GM12892 (cell line): Measurements from ENCODE around the gene PRL.

Experiments used
- POLR2A ChIP-seq: IDR thresholded peaks from 2 replicates; pipeline ENCODE4 v1.6.1; 2011; ENCODE audit warnings: low read depth, low read length, control low read depth
- POLR2AphosphoS5 ChIP-seq: IDR thresholded peaks from 2 replicates; pipeline ENCODE4 v1.6.1; 2011; ENCODE audit warnings: low read depth, low read length, control low read depth
- TAF1 ChIP-seq: IDR thresholded peaks from 2 replicates; pipeline ENCODE4 v1.6.1; 2011; ENCODE audit warnings: low read depth, mild to moderate bottlenecking, control low read depth, low read length, borderline replicate concordance

GRCh38 chr6:22239261-22239921 lies 57.4 kb downstream of the PRL start:
- TF ChIP-seq POLR2A, result no peak
- TF ChIP-seq POLR2AphosphoS5, result no peak
- TF ChIP-seq TAF1, result no peak
